ENCODE results near the gene SCARB1.
A peak's percentile ranks its signal among the peaks of the same experiment; 100 is the strongest.

The SCARB1 gene

DNA sequence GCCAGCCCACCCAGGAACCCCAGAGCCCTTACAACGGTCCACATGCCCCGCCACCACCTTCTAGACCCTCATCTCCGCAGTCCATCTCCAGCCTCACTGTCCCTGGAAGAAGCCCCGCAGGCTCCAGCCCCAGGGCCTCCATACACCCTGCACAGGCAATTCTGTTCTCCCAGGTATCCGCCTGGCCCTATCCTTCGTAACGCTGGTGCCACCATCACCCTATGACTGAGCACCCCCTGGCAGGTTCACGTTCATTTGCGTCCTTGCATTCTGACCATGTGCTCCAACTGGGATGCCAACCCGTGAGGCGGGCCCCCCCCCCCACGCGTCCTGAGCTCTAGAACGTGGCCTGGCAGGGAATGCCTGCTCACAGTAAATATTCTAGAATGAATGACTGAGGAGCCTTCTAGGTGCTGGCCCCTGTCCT is 675 bp upstream of the SCARB1 start:
- no peak for DNase-seq
- no peaks in the 10 kb centered on the region for H3K4me1 ChIP-seq (ENCODE audit: control insufficient read depth, low read depth, low read length)
- no peaks in the 10 kb centered on the region for H3K36me3 ChIP-seq (ENCODE audit: control insufficient read depth, insufficient read depth, low read length)
- WGBS (ENCODE audit: extremely low coverage, insufficient coverage, low lambda C conversion rate), result no CpG with 5 or more reads among the region's 14 CpGs
- no peak overlapping the region for H2BK5ac ChIP-seq (ENCODE audit: low read length)
- H4K8ac ChIP-seq (ENCODE audit: low read depth, low read length), result no peak overlapping the region
- peak overlapping the region; percentile 87 for H3K56ac ChIP-seq (ENCODE audit: low read length)
- peaks cover 9% of the 10 kb centered on the region for H3K79me1 ChIP-seq (ENCODE audit: low read length)
- H3K4ac ChIP-seq (ENCODE audit: low read depth, low read length), result peak overlapping the region; percentile 65
- no peak overlapping the region for H2AK5ac ChIP-seq (ENCODE audit: low read length)
- H3K4me2 ChIP-seq (ENCODE audit: low read length), result no peak overlapping the region
- no peak overlapping the region for H3K23ac ChIP-seq (ENCODE audit: low read length)
- H2BK15ac ChIP-seq (replicated peaks; ENCODE audit: low read depth), result no peak overlapping the region
- no peak overlapping the region for H3K27ac ChIP-seq (ENCODE audit: low read depth, low read length)
- peak overlapping the region; percentile 66 for H3K18ac ChIP-seq (ENCODE audit: low read length)
- H3K27me3 ChIP-seq (ENCODE audit: insufficient read depth, low read length, poor library complexity), result no peaks in the 10 kb centered on the region
- no peak overlapping the region for H3K4me3 ChIP-seq (ENCODE audit: low read length)
- H2BK120ac ChIP-seq (ENCODE audit: low read depth, low read length), result peak overlapping the region; percentile 62
- H3K79me2 ChIP-seq (ENCODE audit: control insufficient read depth, insufficient read depth, low read length), result peaks cover 4% of the 10 kb centered on the region
- H4K5ac ChIP-seq (ENCODE audit: low read length), result no peak overlapping the region
- H3K9ac ChIP-seq (ENCODE audit: low read length), result peak overlapping the region; percentile 43

DNA sequence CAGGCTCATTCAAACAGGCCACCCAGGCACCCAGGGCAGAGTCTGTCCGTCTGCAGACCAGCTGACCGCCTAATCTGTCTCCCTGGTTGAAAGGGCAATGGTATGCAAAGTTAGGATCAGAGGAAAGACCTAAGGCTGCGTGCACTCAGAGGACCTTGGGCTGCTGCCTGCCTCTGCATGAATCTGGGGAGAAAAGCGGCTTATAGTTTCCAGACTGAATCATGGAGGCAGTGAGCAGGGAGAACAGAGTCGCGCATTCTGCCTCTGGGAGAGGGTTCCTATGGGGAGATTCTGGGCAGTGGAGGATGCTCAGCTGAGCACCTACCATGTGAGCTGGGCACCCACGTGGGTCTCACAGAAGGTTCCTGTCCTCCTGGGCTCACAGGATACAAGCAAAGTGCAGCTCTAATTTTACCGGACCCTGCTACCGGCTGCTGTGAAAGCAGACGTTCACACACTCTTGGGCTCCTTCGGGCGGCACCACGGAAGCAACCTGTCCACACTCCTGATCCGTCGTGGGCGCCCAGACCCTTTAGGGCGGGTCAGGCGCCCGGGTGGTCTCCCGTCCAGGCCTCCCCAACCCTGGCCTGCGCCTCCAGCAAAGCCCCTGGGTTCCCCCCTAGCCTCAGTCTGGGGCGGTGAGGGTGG is 772 bp downstream of the SCARB1 start:
- H2BK5ac ChIP-seq (ENCODE audit: low read length), result no peak overlapping the region
- peak overlapping the region; percentile 92 for H3K9ac ChIP-seq (ENCODE audit: low read length)
- no peaks in the 10 kb centered on the region for H3K36me3 ChIP-seq (ENCODE audit: control insufficient read depth, insufficient read depth, low read length)

DNA sequence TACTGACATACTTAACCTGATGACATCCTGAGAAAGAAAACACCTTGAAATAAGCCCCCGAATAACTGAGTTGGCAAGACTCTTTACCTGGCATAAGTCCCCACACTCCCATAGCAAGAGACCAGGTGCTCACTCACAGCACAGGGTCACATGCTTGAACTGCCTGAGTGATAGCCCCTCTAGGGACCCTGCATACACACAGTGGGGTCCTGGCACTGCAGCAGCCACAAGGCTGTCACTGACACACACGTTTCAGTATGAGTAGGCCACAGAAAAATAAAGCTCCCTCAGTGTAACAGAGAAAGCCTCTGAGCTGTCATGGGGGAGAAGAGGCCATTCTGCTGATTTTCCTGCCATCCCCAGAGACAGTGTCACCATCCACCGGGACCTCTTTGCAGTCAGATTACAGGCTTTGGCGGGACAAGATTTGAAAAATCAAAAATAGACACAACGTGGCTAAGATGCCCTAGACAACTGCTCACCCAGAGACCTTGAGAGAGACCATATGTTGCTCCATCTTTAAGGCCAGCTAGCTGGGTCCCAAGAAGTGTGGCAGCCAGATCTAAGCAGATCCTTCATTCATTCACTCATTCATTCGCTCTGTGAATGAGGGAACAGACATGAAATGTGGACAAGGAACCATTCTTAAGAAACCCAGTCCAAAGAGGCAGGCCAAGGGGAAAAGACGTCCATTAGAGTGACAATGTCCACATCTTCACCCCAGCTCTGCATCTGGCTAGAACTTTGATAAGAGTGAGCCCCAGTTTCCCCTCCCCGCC is 1.6 kb downstream of the SCARB1 start:
- no CpG with 5 or more reads among the region's 8 CpGs for WGBS (ENCODE audit: extremely low coverage, insufficient coverage, low lambda C conversion rate)
- no peak overlapping the region for H3K4me3 ChIP-seq (ENCODE audit: low read length)
- H3K36me3 ChIP-seq (ENCODE audit: control insufficient read depth, insufficient read depth, low read length), result no peaks in the 10 kb centered on the region

More for the DNA sequence above, 772 bp downstream of the SCARB1 start:
- WGBS (ENCODE audit: extremely low coverage, insufficient coverage, low lambda C conversion rate), result no CpG with 5 or more reads among the region's 22 CpGs
- DNase-seq, result peak; percentile 40
- peak overlapping the region; percentile 85 for H3K4me2 ChIP-seq (ENCODE audit: low read length)
- peaks cover 4% of the 10 kb centered on the region for H3K79me2 ChIP-seq (ENCODE audit: control insufficient read depth, insufficient read depth, low read length)
- peak overlapping the region; percentile 88 for H3K4me3 ChIP-seq (ENCODE audit: low read length)
- H3K4me1 ChIP-seq (ENCODE audit: control insufficient read depth, low read depth, low read length), result no peaks in the 10 kb centered on the region
- no peaks in the 10 kb centered on the region for H3K27me3 ChIP-seq (ENCODE audit: insufficient read depth, low read length, poor library complexity)
- peak overlapping the region; percentile 11 for H3K4ac ChIP-seq (ENCODE audit: low read depth, low read length)
- peaks cover 11% of the 10 kb centered on the region for H3K79me1 ChIP-seq (ENCODE audit: low read length)
- H3K27ac ChIP-seq (ENCODE audit: low read depth, low read length), result peak overlapping the region; percentile 11
- no peak overlapping the region for H4K5ac ChIP-seq (ENCODE audit: low read length)
- no peak overlapping the region for H2BK120ac ChIP-seq (ENCODE audit: low read depth, low read length)
- no peak overlapping the region for H4K8ac ChIP-seq (ENCODE audit: low read depth, low read length)
- no peak overlapping the region for H2AK5ac ChIP-seq (ENCODE audit: low read length)
- H3K56ac ChIP-seq (ENCODE audit: low read length), result peak overlapping the region; percentile 86
- peak overlapping the region; percentile 46 for H3K18ac ChIP-seq (ENCODE audit: low read length)
- no peak overlapping the region for H2BK15ac ChIP-seq (replicated peaks; ENCODE audit: low read depth)
- H3K23ac ChIP-seq (ENCODE audit: low read length), result peak overlapping the region; percentile 6

DNA sequence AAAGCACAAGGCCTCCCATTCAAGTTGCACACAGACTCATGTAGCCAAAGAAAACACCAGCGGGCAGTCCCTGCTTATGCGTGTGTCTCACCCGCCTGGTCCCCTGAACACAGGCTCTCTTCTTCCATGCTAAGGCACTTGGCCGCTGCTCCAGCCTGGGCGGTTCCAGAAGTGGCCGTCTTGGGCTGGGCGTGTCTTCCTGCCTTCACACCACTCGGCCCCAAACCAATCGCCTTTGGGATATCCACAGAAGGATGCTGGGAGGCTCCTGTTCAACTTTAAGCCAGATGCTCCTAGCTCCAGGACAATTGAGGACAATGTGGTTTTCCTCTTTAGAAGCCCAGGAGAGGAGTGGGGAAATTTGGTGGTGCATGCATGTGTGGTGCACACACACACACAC is 2.2 kb downstream of the SCARB1 start:
- Histone ChIP-seq H3K18ac (ENCODE audit: low read length) (no peak overlapping the region), H3K4ac (ENCODE audit: low read depth, low read length) (no peak overlapping the region), H4K5ac (ENCODE audit: low read length) (no peak overlapping the region), H3K4me1 (ENCODE audit: control insufficient read depth, low read depth, low read length) (no peaks in the 10 kb centered on the region), H2BK120ac (ENCODE audit: low read depth, low read length) (no peak overlapping the region), H3K79me1 (ENCODE audit: low read length) (peaks cover 14% of the 10 kb centered on the region), H2BK15ac (replicated peaks; ENCODE audit: low read depth) (no peak overlapping the region), H4K8ac (ENCODE audit: low read depth, low read length) (no peak overlapping the region), H3K27me3 (ENCODE audit: insufficient read depth, low read length, poor library complexity) (no peaks in the 10 kb centered on the region), H3K36me3 (ENCODE audit: control insufficient read depth, insufficient read depth, low read length) (no peaks in the 10 kb centered on the region), H3K79me2 (ENCODE audit: control insufficient read depth, insufficient read depth, low read length) (peaks cover 4% of the 10 kb centered on the region), H2AK5ac (ENCODE audit: low read length) (no peak overlapping the region), H3K56ac (ENCODE audit: low read length) (no peak overlapping the region), H3K23ac (ENCODE audit: low read length) (no peak overlapping the region), H3K4me3 (ENCODE audit: low read length) (no peak overlapping the region), H2BK5ac (ENCODE audit: low read length) (no peak overlapping the region), H3K27ac (ENCODE audit: low read depth, low read length) (no peak overlapping the region), H3K9ac (ENCODE audit: low read length) (no peak overlapping the region), H3K4me2 (ENCODE audit: low read length) (no peak overlapping the region)
- WGBS (ENCODE audit: extremely low coverage, insufficient coverage, low lambda C conversion rate), result no CpG with 5 or more reads among the region's 9 CpGs
- DNase-seq, result peak; percentile 49

More for the DNA sequence above, 1.6 kb downstream of the SCARB1 start:
- H3K79me2 ChIP-seq (ENCODE audit: control insufficient read depth, insufficient read depth, low read length), result peaks cover 4% of the 10 kb centered on the region
- H2AK5ac ChIP-seq (ENCODE audit: low read length), result no peak overlapping the region
- peak overlapping the region; percentile 92 for H3K9ac ChIP-seq (ENCODE audit: low read length)
- H3K23ac ChIP-seq (ENCODE audit: low read length), result no peak overlapping the region
- peaks cover 14% of the 10 kb centered on the region for H3K79me1 ChIP-seq (ENCODE audit: low read length)
- no peaks in the 10 kb centered on the region for H3K27me3 ChIP-seq (ENCODE audit: insufficient read depth, low read length, poor library complexity)
- no peak overlapping the region for H2BK120ac ChIP-seq (ENCODE audit: low read depth, low read length)
- H4K5ac ChIP-seq (ENCODE audit: low read length), result no peak overlapping the region
- no peak for DNase-seq
- no peak overlapping the region for H3K56ac ChIP-seq (ENCODE audit: low read length)
- H3K4me2 ChIP-seq (ENCODE audit: low read length), result no peak overlapping the region
- no peaks in the 10 kb centered on the region for H3K4me1 ChIP-seq (ENCODE audit: control insufficient read depth, low read depth, low read length)
- no peak overlapping the region for H4K8ac ChIP-seq (ENCODE audit: low read depth, low read length)
- H3K4ac ChIP-seq (ENCODE audit: low read depth, low read length), result no peak overlapping the region
- no peak overlapping the region for H3K27ac ChIP-seq (ENCODE audit: low read depth, low read length)
- H2BK15ac ChIP-seq (replicated peaks; ENCODE audit: low read depth), result no peak overlapping the region
- H2BK5ac ChIP-seq (ENCODE audit: low read length), result no peak overlapping the region
- no peak overlapping the region for H3K18ac ChIP-seq (ENCODE audit: low read length)

DNA sequence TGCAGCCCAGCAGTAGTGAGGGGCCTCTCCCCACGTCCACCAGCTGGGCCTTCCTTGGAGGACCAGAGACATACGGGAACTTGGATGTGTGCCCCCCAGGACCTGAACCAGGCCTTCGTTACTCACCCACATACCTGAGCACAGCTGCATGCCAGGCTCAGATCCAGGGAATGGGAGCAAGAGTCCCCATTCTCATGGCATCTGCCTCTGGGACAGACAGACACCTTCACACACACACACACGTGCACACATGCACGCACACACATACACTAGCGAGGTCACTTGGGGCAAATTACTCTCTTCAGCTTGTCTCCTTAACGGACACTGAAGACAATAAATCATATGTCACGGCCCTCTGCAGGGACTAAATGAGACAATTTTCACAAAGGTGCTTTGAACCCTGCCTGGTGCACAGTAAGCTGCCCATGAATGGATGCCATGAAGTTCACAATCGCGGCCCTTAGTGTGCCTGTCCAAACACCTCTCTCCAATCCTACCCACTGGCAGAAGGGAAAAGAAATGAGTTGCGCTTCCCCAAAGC is 5.7 kb downstream of the SCARB1 start:
- Histone ChIP-seq H3K79me1 (ENCODE audit: low read length) (peaks cover 22% of the 10 kb centered on the region), H3K56ac (ENCODE audit: low read length) (no peak overlapping the region), H3K4me1 (ENCODE audit: control insufficient read depth, low read depth, low read length) (no peaks in the 10 kb centered on the region), H2BK120ac (ENCODE audit: low read depth, low read length) (no peak overlapping the region), H3K4me3 (ENCODE audit: low read length) (no peak overlapping the region), H3K27ac (ENCODE audit: low read depth, low read length) (no peak overlapping the region), H3K36me3 (ENCODE audit: control insufficient read depth, insufficient read depth, low read length) (no peaks in the 10 kb centered on the region), H3K4me2 (ENCODE audit: low read length) (no peak overlapping the region), H4K5ac (ENCODE audit: low read length) (no peak overlapping the region), H3K27me3 (ENCODE audit: insufficient read depth, low read length, poor library complexity) (no peaks in the 10 kb centered on the region), H3K4ac (ENCODE audit: low read depth, low read length) (no peak overlapping the region), H2AK5ac (ENCODE audit: low read length) (no peak overlapping the region), H2BK15ac (replicated peaks; ENCODE audit: low read depth) (no peak overlapping the region), H3K23ac (ENCODE audit: low read length) (no peak overlapping the region), H4K8ac (ENCODE audit: low read depth, low read length) (no peak overlapping the region), H3K18ac (ENCODE audit: low read length) (no peak overlapping the region), H2BK5ac (ENCODE audit: low read length) (no peak overlapping the region), H3K9ac (ENCODE audit: low read length) (no peak overlapping the region), H3K79me2 (ENCODE audit: control insufficient read depth, insufficient read depth, low read length) (peaks cover 13% of the 10 kb centered on the region)
- no peak for DNase-seq
- WGBS (ENCODE audit: extremely low coverage, insufficient coverage, low lambda C conversion rate), result no CpG with 5 or more reads among the region's 11 CpGs

Measured in mesendoderm (in vitro differentiated cells).